Measurements from ENCODE around the gene TBX10.

GRCh38 chr11:67627441-67627811, 12.1 kb downstream of the TBX10 start:
- TF ChIP-seq EP300 (IDR thresholded peaks at IDR 0.05) (no peak), POLR2A (IDR thresholded peaks at IDR 0.05; ENCODE audit: low read depth) (no peak), CTCF (IDR thresholded peaks at IDR 0.05) (no peak), POLR2AphosphoS5 (IDR thresholded peaks at IDR 0.05) (no peak)
